ENCODE measurements around the gene C20orf144. TPM values are rescaled to one million over a fixed set of nuclear protein-coding genes. Genes with fewer than 3 reads are reported as not detected.
A peak's percentile ranks its signal among the peaks of the same experiment; 100 is the strongest.

C20orf144 gene
- total RNA-seq, 1 donor: 0.21 TPM

DNA sequence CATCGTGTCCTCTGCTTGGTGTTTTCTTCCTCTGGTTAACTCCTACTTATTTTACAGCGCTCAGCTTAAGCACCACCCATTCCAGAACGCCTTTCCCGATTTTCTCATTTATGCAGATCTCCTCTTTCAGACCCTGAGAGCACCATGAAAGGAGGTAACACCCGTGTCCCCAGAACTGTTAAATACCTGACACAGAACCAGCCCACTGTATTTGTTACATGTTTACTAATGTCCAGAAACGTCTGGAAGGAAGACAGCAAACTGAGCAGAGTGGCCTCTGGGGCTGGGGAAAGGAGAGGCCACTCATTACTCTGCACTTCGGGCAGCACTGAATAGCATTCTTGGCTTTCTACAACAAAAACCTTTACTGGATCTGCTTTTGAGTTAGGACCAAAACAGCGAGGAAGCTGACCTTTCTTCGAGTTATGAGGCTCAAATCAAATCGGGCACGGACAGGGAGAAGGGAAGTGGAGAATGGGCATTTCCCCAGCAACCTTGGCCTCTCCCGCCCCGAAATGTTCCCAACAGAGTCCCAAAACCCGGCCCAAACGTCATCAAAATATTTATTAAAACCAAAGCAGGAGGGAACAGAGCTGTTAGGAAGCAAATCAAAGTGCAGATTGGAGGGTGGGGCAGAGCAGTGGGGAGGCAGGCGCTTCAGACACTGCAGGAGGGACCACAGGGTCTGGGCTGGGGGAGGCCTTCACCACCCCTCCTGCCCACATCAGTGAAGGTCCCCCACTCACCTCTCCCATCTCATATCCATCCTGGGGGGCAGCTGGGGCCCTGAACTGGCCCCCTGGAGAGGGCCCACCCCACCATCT lies 13.2 kb downstream of the C20orf144 start:
- H3K9me3 ChIP-seq (ENCODE audit: low read depth, low read length): no peaks in the 10 kb centered on the region
- H3K4me3 ChIP-seq (ENCODE audit: low read length): no peak overlapping the region
- no peaks in the 10 kb centered on the region for H3K27me3 ChIP-seq (ENCODE audit: insufficient read depth, low read length)
- peaks cover 38% of the 10 kb centered on the region for H3K4me1 ChIP-seq (ENCODE audit: insufficient read depth, low read length)

DNA sequence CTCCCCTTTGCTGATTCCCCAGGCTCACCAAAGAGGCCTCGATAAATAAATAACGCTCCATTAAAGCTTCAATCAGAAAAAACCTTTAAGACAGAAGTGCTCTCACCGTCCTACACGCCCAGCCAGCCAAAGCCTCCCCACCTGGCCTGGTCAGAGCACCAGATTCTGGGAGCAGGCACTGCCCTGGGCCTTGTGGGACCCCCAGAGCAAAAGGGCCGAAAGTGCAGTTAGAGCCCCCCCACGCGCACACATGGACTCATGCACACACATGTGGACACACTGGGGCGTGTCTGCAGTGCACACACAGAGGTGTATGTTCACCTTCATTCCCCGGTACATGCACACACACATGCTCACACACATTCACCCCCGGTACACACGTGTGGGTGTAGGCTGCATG lies 14.0 kb downstream of the C20orf144 start:
- no peaks in the 10 kb centered on the region for H3K9me3 ChIP-seq (ENCODE audit: low read depth, low read length)
- H3K4me3 ChIP-seq (ENCODE audit: low read length): no peak overlapping the region
- no peaks in the 10 kb centered on the region for H3K27me3 ChIP-seq (ENCODE audit: insufficient read depth, low read length)
- H3K4me1 ChIP-seq (ENCODE audit: insufficient read depth, low read length): peaks cover 38% of the 10 kb centered on the region

GRCh38 chr20:33676652-33677645 lies 14.8 kb downstream of the C20orf144 start:
- no peak overlapping the region for H3K4me3 ChIP-seq (ENCODE audit: low read length)
- peaks cover 38% of the 10 kb centered on the region for H3K4me1 ChIP-seq (ENCODE audit: insufficient read depth, low read length)
- H3K9me3 ChIP-seq (ENCODE audit: low read depth, low read length): no peaks in the 10 kb centered on the region
- no peaks in the 10 kb centered on the region for H3K27me3 ChIP-seq (ENCODE audit: insufficient read depth, low read length)

DNA sequence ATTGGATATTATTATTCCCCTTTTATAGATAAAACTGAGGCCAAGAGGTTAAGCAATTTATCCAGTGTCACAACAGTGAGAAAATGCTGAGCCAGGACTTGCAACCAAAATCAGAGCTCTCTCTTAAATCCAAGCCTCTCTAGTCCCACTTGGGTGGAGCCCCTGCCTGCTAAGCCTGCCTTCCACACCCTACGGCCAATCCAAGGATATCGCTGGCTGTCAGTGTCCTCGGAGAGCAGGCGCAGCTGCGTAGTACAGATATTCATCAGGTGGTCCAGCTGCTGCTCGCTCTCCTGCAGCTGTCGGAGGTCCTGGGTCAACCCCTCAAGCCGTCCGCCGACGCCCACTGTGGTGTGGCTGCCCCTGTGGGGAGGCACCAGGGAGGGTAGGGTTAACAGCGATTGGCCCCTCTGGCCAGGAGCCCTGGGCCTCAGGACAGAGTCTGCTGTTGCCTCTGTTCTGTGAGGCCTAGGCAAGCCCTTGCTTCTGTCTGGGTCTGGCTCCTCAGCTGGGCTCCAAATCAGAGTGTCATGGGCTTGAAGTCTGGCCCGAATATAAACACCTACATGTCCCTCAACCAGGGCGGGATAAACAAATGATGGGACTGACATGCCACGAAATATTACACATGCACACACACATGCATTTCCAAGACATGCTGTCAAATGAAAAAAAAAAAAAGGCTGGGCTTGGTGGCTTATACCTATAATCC lies 16.0 kb downstream of the C20orf144 start:
- Histone ChIP-seq H3K4me3 (ENCODE audit: low read length) (no peak overlapping the region), H3K27me3 (ENCODE audit: insufficient read depth, low read length) (no peaks in the 10 kb centered on the region), H3K9me3 (ENCODE audit: low read depth, low read length) (no peaks in the 10 kb centered on the region), H3K4me1 (ENCODE audit: insufficient read depth, low read length) (peaks cover 36% of the 10 kb centered on the region)

DNA sequence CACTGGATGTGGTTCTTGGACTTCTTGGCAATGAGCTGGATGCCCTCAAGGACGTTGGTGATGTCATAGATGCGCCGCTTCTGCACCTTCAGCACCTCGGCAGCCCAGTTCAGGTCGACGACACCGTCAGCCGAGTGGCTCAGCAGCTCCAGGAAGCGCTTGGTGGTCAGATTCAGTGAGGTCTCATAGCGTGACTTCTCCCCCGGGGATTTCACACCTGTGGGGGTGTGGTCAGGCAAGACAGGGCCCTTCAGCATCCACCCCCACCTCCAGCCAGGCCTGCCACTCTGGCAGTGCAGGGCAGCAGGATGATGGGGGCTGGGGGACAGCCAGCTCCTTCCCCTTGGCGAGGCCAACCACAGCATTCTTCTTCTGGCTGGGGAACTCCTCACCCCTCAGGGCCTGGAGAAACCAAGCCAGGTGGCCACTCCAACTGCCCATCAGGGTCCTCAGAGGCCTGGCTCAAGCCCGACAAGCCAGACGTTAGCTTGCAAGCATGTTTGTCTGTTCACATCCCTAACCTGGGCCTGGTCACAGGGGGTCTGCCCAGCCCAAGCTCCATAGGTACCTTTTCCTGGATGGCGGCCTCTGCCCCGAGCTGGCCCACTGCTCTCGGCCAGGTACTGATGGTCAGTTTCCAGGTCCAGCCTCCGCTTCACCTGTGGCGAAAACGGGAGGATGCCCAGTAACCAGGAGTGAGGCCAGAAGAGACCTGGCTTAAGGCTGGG lies 17.8 kb downstream of the C20orf144 start:
- Histone ChIP-seq H3K9me3 (ENCODE audit: low read depth, low read length) (no peaks in the 10 kb centered on the region), H3K4me3 (ENCODE audit: low read length) (no peak overlapping the region), H3K4me1 (ENCODE audit: insufficient read depth, low read length) (peaks cover 28% of the 10 kb centered on the region), H3K27me3 (ENCODE audit: insufficient read depth, low read length) (no peaks in the 10 kb centered on the region)

GRCh38 chr20:33680686-33681085 lies 18.6 kb downstream of the C20orf144 start:
- Histone ChIP-seq H3K27me3 (ENCODE audit: insufficient read depth, low read length) (no peaks in the 10 kb centered on the region), H3K9me3 (ENCODE audit: low read depth, low read length) (no peaks in the 10 kb centered on the region), H3K4me3 (ENCODE audit: low read length) (no peak overlapping the region), H3K4me1 (ENCODE audit: insufficient read depth, low read length) (peaks cover 35% of the 10 kb centered on the region)

- no peak overlapping the region for H3K4me3 ChIP-seq (ENCODE audit: low read length)
- H3K27me3 ChIP-seq (ENCODE audit: insufficient read depth, low read length): no peaks in the 10 kb centered on the region
- peaks cover 35% of the 10 kb centered on the region for H3K4me1 ChIP-seq (ENCODE audit: insufficient read depth, low read length)
- H3K9me3 ChIP-seq (ENCODE audit: low read depth, low read length): no peaks in the 10 kb centered on the region
Observed at GRCh38 chr20:33681288-33681687, 19.2 kb downstream of the C20orf144 start.

GRCh38 chr20:33681728-33682353 lies 19.7 kb downstream of the C20orf144 start:
- Histone ChIP-seq H3K4me3 (ENCODE audit: low read length) (no peak overlapping the region), H3K27me3 (ENCODE audit: insufficient read depth, low read length) (no peaks in the 10 kb centered on the region), H3K9me3 (ENCODE audit: low read depth, low read length) (no peaks in the 10 kb centered on the region), H3K4me1 (ENCODE audit: insufficient read depth, low read length) (peaks cover 38% of the 10 kb centered on the region)

DNA sequence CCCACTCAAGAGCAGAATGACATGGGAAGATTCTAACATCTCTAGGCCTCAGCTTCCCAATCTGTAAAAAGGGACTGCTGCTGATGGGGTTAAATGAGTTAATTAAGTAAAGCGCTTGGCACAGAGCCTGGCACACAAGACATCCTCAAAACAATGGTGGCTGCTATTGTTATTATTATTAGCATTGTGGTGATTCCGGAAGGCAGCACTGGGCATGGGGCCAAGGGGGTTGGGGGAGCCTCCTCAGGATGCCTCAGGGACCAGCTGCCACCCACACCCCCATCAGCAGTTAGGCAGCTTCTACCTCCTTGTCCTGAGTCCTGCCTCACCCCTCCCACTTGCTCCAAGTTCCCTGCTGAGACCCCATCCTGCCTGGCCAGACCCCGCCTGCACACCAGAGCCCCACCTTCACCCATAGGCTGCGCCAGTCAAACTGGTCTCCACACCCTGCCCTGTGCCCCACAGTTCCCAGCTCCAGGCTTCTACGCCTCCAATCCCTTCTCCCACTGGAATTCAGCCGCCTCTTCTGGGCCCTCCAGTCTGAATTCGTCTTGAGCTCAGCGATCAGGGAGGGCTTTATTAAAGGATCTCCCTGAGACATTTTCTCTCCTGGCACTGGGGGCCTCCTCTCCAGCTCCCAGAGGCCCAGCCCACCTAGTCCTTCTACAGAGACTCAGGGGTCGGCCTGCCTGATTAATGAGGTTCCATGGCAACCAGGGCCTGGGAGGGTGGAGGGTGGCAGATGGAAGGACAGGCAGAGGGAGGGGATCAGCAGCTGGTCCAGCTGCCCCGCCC lies 22.6 kb downstream of the C20orf144 start:
- H3K27me3 ChIP-seq (ENCODE audit: insufficient read depth, low read length): no peaks in the 10 kb centered on the region
- H3K9me3 ChIP-seq (ENCODE audit: low read depth, low read length): no peaks in the 10 kb centered on the region
- H3K4me1 ChIP-seq (ENCODE audit: insufficient read depth, low read length): peaks cover 38% of the 10 kb centered on the region
- H3K4me3 ChIP-seq (ENCODE audit: low read length): no peak overlapping the region

DNA sequence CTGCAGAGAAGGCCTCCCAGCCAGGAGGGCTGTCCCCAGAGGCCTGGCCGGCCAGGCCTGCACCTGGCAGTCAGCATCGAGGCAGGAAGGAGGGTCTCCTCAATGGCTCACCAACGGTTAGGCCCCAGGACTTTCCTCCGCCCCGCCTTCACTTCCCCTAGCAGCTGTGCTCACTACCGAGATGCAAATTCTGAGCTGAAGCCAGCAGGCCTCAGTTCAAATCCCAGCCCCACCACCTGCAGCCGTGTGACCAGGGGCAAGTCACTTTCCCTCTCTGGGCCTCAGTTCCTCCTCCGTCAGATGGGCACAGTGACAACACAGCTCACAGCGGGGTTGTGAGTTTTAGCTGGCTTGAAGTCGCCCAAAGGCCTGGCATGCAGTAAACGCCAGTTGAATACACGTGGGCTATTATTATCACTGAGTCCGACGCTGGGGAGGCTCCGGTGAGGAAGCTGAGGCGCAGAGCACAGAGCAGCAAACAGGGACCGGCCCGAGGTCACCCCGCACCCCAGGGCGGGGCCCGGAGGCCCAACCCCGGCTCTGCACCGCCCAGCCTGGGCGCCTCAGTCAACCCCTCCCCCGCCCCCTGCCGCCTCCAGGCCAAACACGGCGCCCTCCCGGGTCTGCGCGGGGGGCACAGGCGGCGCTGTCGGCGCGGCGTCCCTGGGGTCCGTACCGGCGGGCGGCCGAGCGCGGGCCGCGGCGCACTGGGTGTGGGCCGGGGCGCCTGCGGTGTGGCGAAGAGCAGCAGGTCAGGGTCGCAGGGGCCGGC lies 23.4 kb downstream of the C20orf144 start:
- no peaks in the 10 kb centered on the region for H3K9me3 ChIP-seq (ENCODE audit: low read depth, low read length)
- H3K4me1 ChIP-seq (ENCODE audit: insufficient read depth, low read length): peaks cover 39% of the 10 kb centered on the region
- no peaks in the 10 kb centered on the region for H3K27me3 ChIP-seq (ENCODE audit: insufficient read depth, low read length)
- H3K4me3 ChIP-seq (ENCODE audit: low read length): peak overlapping the region; percentile 32

DNA sequence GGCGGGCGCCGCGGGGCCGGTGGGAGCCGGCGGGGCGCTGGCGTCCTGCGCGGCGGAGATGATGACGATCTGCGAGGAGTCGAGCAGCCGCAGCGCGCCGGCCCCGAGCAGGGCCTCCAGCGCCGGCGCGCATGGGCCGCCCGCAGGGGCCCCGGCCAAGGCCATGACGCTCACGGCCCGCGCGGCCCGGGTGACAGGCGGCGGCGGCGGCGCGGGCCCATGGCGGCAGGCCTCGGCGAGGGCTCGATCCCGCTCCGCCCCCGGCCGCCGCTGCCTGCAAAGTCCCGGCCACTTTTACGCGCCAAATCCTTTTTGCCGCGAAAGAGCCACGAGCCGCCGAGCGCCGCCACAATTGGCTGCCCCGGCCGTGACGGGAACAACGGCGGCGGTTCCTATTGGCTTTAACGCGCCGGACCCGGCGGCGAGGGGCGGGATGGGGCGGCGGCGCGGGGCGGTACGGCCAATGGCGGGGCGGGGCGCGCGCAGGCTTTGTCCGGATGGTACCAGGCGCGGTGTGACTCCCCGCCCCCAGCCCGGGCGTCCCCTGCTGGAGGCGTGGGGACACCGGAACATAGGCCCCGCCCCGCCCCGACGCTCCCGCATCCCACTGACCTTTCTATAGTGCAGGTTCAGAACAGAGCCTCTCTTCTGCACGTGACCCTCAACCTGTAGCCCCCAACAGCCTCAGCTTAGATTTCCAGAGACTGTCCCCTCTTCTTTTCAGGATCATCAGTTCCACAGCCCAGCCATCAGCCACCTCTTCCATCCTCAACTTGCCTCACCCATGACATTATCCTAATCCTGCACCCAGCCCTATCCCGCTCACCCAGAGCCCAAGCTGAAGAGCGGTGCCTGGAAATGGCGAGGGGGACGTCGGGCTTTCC lies 24.2 kb downstream of the C20orf144 start, which contains the start of gene E2F1:
Gene E2F1 (minus strand): TSS at position 286 of the 884 bp plus-strand sequence. CDS start 121 bp downstream, at position 165.
- H3K27me3 ChIP-seq (ENCODE audit: insufficient read depth, low read length): no peaks in the 10 kb centered on the region
- H3K9me3 ChIP-seq (ENCODE audit: low read depth, low read length): no peaks in the 10 kb centered on the region
- H3K4me3 ChIP-seq (ENCODE audit: low read length): peak within 1 kb of the TSS; percentile 32
- H3K4me1 ChIP-seq (ENCODE audit: insufficient read depth, low read length): peaks cover 45% of the 10 kb centered on the region

DNA sequence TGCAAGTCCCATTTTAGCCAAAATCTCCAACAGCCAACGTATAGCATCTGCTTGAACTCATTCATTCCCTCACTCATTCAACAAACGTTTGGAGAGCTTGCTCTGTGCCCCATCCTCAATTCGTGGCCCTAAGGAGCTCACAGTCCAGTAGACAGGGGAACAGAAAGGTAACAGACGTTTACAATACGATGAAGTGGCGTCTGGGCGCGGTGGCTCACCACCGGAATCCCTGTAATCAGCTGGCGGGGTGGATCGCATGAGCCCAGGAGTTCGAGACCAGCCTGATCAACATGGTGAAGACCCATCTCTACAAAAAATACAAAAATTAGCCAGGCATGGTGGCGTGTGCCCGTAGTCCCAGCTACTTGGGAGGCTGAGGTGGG lies 24.8 kb downstream of the C20orf144 start:
- no peak overlapping the region for H3K4me3 ChIP-seq (ENCODE audit: low read length)
- no peaks in the 10 kb centered on the region for H3K27me3 ChIP-seq (ENCODE audit: insufficient read depth, low read length)
- H3K9me3 ChIP-seq (ENCODE audit: low read depth, low read length): no peaks in the 10 kb centered on the region
- H3K4me1 ChIP-seq (ENCODE audit: insufficient read depth, low read length): peaks cover 45% of the 10 kb centered on the region
